Measurements from ENCODE around the gene MEGF8. TPM values are rescaled to one million over a fixed set of nuclear protein-coding genes. Genes with fewer than 3 reads are reported as not detected.

The MEGF8 gene
- total and polyA plus RNA-seq, 10 of the 15 experiments (the other 5 are each of a cell fraction or from before 2014, with no cell fraction given) = 0.43 to 12.8 (median 2.7) TPM

- TF ChIP-seq, protein P1, sequence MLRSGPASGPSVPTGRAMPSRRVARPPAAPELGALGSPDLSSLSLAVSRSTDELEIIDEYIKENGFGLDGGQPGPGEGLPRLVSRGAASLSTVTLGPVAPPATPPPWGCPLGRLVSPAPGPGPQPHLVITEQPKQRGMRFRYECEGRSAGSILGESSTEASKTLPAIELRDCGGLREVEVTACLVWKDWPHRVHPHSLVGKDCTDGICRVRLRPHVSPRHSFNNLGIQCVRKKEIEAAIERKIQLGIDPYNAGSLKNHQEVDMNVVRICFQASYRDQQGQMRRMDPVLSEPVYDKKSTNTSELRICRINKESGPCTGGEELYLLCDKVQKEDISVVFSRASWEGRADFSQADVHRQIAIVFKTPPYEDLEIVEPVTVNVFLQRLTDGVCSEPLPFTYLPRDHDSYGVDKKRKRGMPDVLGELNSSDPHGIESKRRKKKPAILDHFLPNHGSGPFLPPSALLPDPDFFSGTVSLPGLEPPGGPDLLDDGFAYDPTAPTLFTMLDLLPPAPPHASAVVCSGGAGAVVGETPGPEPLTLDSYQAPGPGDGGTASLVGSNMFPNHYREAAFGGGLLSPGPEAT (IDR thresholded peaks at IDR 0.05; ENCODE audit: low read depth) = no peak
- TF ChIP-seq RBBP5 (conservative IDR thresholded peaks at IDR 0.05) = no peak
Measured at GRCh38 chr19:42378225-42379215, 53.1 kb downstream of the MEGF8 start (continued).

DNA sequence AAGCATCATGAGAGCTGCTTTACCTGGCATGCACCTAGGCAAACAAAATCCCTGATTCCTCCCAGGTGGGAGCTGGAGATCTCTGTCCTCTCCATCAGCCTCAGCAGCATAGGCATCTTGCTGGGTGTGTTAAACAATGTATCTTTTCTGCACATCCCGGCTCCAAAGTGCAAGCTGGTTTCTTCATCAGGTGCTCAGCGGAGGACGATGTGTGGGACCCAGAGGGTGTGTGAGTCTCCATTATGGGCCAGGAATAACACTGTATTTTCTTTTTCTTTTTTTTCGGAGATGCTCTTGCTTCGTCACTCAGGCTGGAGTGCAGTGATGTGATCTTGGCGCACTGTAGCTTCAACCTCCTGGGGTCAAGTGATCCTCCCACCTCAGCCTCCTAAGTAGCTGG lies 54.7 kb downstream of the MEGF8 start:
- FAIRE-seq = no peak
- no peak for TF ChIP-seq NFXL1 (IDR thresholded peaks at IDR 0.05; ENCODE audit: borderline replicate concordance)
- TF ChIP-seq SPI1 (IDR thresholded peaks at IDR 0.05; ENCODE audit: borderline replicate concordance, insufficient read depth, low read depth, low read length) = no peak
- no peak for TF ChIP-seq SMARCA5 (IDR thresholded peaks at IDR 0.05)
- TF ChIP-seq POLR2AphosphoS5 (IDR thresholded peaks at IDR 0.05; ENCODE audit: low read length) = no peak
- no peak for TF ChIP-seq KLF5 (IDR thresholded peaks at IDR 0.05; ENCODE audit: partially characterized antibody)
- no peak for TF ChIP-seq NR2C2 (IDR thresholded peaks at IDR 0.05; ENCODE audit: borderline replicate concordance, control insufficient read depth, insufficient read length, low read depth)
- TF ChIP-seq TCF3 (IDR thresholded peaks at IDR 0.05; ENCODE audit: borderline replicate concordance, insufficient read depth, low read depth, low read length) = no peak
- no peak for TF ChIP-seq CBX3 (IDR thresholded peaks at IDR 0.05; ENCODE audit: borderline replicate concordance, low read depth)
- no peak for TF ChIP-seq FOXM1 (IDR thresholded peaks at IDR 0.05; ENCODE audit: low read depth, low read length)
- TF ChIP-seq RCOR1 (conservative IDR thresholded peaks at IDR 0.05; ENCODE audit: low read depth, low read length) = no peak
- no peak for TF ChIP-seq TBL1XR1 (IDR thresholded peaks at IDR 0.05; ENCODE audit: low read depth, low read length)
- TF ChIP-seq BACH1 (IDR thresholded peaks at IDR 0.05; ENCODE audit: borderline replicate concordance) = no peak
- TF ChIP-seq, protein P2, sequence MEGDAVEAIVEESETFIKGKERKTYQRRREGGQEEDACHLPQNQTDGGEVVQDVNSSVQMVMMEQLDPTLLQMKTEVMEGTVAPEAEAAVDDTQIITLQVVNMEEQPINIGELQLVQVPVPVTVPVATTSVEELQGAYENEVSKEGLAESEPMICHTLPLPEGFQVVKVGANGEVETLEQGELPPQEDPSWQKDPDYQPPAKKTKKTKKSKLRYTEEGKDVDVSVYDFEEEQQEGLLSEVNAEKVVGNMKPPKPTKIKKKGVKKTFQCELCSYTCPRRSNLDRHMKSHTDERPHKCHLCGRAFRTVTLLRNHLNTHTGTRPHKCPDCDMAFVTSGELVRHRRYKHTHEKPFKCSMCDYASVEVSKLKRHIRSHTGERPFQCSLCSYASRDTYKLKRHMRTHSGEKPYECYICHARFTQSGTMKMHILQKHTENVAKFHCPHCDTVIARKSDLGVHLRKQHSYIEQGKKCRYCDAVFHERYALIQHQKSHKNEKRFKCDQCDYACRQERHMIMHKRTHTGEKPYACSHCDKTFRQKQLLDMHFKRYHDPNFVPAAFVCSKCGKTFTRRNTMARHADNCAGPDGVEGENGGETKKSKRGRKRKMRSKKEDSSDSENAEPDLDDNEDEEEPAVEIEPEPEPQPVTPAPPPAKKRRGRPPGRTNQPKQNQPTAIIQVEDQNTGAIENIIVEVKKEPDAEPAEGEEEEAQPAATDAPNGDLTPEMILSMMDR (IDR thresholded peaks at IDR 0.05 in 2 of 3, conservative IDR thresholded peaks at IDR 0.05 in 1 of 3; ENCODE audit: control insufficient read depth in 2 of 3, extremely low read depth in 1 of 3, insufficient read depth in 1 of 3, low read depth in 3 of 3, low read length in 3 of 3) = no peak
- intact Hi-C loops (cut with micrococcal nuclease; ENCODE audit: unreplicated experiment) = no loop called here
- no TSS peak for BruUV-seq (replicated peaks)
- RAD21 ChIA-PET (ENCODE audit: unreplicated experiment) = interaction anchor here (1.2 kb wide), 1 partner anchor 138 kb away, joined by 3 read pairs; the partner anchor contains the start of gene GSK3A
- 0 out of 2 replicates have a peak, but pooled peaks cover 3% of the 10 kb centered on the region for H3K4me1 ChIP-seq (ENCODE audit: control insufficient read depth, insufficient read depth, low read length)
- no peaks in the 10 kb centered on the region for H3K79me2 ChIP-seq (ENCODE audit: control insufficient read depth, insufficient read depth, low read length)
- no peak overlapping the region for H3K4me3 ChIP-seq
- no peak overlapping the region for H3K4me2 ChIP-seq (ENCODE audit: control insufficient read depth, insufficient read depth)
- H4K20me1 ChIP-seq (ENCODE audit: control insufficient read depth, insufficient read depth) = no peaks in the 10 kb centered on the region
- POLR2A ChIA-PET = interaction anchor here (0.6 to 2.1 kb wide), 4 partner anchors 16 to 187 kb away, joined by 3 to 6 read pairs (median 4); no protein-coding TSS in a partner anchor
- SMC1A ChIA-PET (ENCODE audit: uncharacterized antibody, unreplicated experiment) = no interaction called here
- H3K9ac ChIP-seq (ENCODE audit: control insufficient read depth, insufficient read depth, low read length) = no peak overlapping the region
- in situ Hi-C loops (cut with MboI) = no loop called here
- no peaks in the 10 kb centered on the region for H3K36me3 ChIP-seq (ENCODE audit: control insufficient read depth in 2 of 2, insufficient read depth in 2 of 2, low read length in 1 of 2)
- no peaks in the 10 kb centered on the region; a peak in 2 of 4 replicates for H3K27me3 ChIP-seq (replicated peaks in 1 of 2; ENCODE audit: control insufficient read depth in 2 of 2, insufficient read depth in 2 of 2, low read length in 1 of 2)
- no peak overlapping the region for H2AFZ ChIP-seq (ENCODE audit: control insufficient read depth, low read depth, low read length)
- 71% methylated on average over 6 of the region's 6 CpGs for WGBS (ENCODE audit: insufficient coverage, insufficient replicate concordance, low lambda C conversion rate, missing lambda C conversion rate)
- no peak for DNase-seq (ENCODE audit: low read depth, low spot score)
- H3K27ac ChIP-seq (ENCODE audit: control insufficient read depth, insufficient read depth) = no peak overlapping the region
- CTCF ChIA-PET = interaction anchor here (4.6 kb wide), 1 partner anchor 60 kb away, joined by 12 read pairs; no protein-coding TSS in a partner anchor
- ATAC-seq = no peak
- H3K9me3 ChIP-seq (replicated peaks; ENCODE audit: control insufficient read depth, insufficient read depth, low read length) = no peaks in the 10 kb centered on the region

All from GM12878 (cell line).